Mammary epithelial cell (primary cell): ENCODE measurements around the gene XPNPEP3.

Experiments
- CTCF ChIP-seq, 2 donors: IDR thresholded peaks in 1 of 2; conservative IDR thresholded peaks in 1 of 2; 2 replicates each; pipeline ENCODE4 v1.5.1; 2011 to 2012; ENCODE audit warnings: inconsistent platforms in 2 of 2, low read length in 2 of 2, mild to moderate bottlenecking in 2 of 2, control low read depth in 1 of 2, low read depth in 1 of 2; ENCODE audit not compliant: insufficient read depth in 1 of 2; ENCODE audit errors: extremely low read depth in 1 of 2
- EZH2 ChIP-seq: IDR thresholded peaks from 2 replicates; pipeline ENCODE4 v1.6.1; 2012; ENCODE audit warnings: low read length, inconsistent platforms, borderline replicate concordance

GRCh38 chr22:40928657-40929056, 71.7 kb downstream of the XPNPEP3 start:
- TF ChIP-seq CTCF (conservative IDR thresholded peaks at IDR 0.05 in 1 of 2, IDR thresholded peaks at IDR 0.05 in 1 of 2; ENCODE audit: extremely low read depth in 1 of 2, insufficient read depth in 1 of 2, low read depth in 1 of 2, low read length in 2 of 2) (no peak), EZH2 (no peak)
